AG04450 (cell line): ENCODE measurements around the gene NF1. TPM values are rescaled to one million over a fixed set of nuclear protein-coding genes. Genes with fewer than 3 reads are reported as not detected.

Experiments used
- CTCF ChIA-PET: fragments of 300-600, 350-600 bp; formaldehyde crosslinking; extraction: SDS; loops from one replicate; lab custom pipeline; 2022; ENCODE audit warnings: antibody characterized with exemption, inconsistent platforms; lab: Charles Lee
- POLR2A ChIA-PET: fragments of 350-600 bp; formaldehyde crosslinking; extraction: SDS; loops from one replicate; lab custom pipeline; 2021; ENCODE audit warnings: antibody characterized with exemption, inconsistent platforms; lab: Yijun Ruan, JAX
- DNase-seq: peaks from one replicate; pipeline ENCODE4 v3.0.0-alpha.2; 2011; ENCODE audit warnings: low read depth, low spot score
- H3K27ac ChIP-seq: one replicate; pipeline ENCODE4 v1.5.1; 2012; ENCODE audit warnings: low read depth, low read length, control low read depth
- H3K27me3 ChIP-seq: one replicate; pipeline ENCODE4 v1.6.0; 2012; ENCODE audit warnings: low read length; ENCODE audit not compliant: control insufficient read depth, insufficient read depth
- H3K4me3 ChIP-seq: 2 replicates; pipeline ENCODE4 v1.5.1; 2011; ENCODE audit warnings: mild to moderate bottlenecking, low read depth, low read length, control low read depth
- H3K9me3 ChIP-seq: 2 replicates; pipeline ENCODE4 v1.5.1; 2012; ENCODE audit warnings: low read length; ENCODE audit not compliant: control insufficient read depth, insufficient read depth
- polyA plus RNA-seq: library from polyadenylated mRNA; depleted of rRNA; stranded (reverse); fragments of >200 nt; gene quantifications from 2 replicates; pipeline ENCODE4 v1.2.3, GENCODE V29; 2011
- TF ChIP-seq, protein P1 (sequence below): IDR thresholded peaks from 2 replicates; pipeline ENCODE4 v1.5.1; 2011; ENCODE audit warnings: low read depth, low read length, control low read depth, inconsistent platforms

NF1 gene
- polyA plus RNA-seq, 1 experiment, result 60.5 TPM

GRCh38 chr17:31092475-31093064 is 2.2 kb upstream of the NF1 start:
- H3K27ac ChIP-seq, result no peak overlapping the region
- POLR2A ChIA-PET, result interaction anchor here (0.6 kb wide), 1 partner anchor 208 kb away, joined by 4 read pairs; no protein-coding TSS in a partner anchor
- TF ChIP-seq, protein P1, sequence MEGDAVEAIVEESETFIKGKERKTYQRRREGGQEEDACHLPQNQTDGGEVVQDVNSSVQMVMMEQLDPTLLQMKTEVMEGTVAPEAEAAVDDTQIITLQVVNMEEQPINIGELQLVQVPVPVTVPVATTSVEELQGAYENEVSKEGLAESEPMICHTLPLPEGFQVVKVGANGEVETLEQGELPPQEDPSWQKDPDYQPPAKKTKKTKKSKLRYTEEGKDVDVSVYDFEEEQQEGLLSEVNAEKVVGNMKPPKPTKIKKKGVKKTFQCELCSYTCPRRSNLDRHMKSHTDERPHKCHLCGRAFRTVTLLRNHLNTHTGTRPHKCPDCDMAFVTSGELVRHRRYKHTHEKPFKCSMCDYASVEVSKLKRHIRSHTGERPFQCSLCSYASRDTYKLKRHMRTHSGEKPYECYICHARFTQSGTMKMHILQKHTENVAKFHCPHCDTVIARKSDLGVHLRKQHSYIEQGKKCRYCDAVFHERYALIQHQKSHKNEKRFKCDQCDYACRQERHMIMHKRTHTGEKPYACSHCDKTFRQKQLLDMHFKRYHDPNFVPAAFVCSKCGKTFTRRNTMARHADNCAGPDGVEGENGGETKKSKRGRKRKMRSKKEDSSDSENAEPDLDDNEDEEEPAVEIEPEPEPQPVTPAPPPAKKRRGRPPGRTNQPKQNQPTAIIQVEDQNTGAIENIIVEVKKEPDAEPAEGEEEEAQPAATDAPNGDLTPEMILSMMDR, result no peak
- DNase-seq, result no peak
- CTCF ChIA-PET, result no interaction called here
- H3K9me3 ChIP-seq, result no peaks in the 10 kb centered on the region; the same call in 1 of the 2 replicates
- H3K4me3 ChIP-seq, result no peak overlapping the region
- H3K27me3 ChIP-seq, result no peaks in the 10 kb centered on the region

- TF ChIP-seq, protein P1, result no peak
- Histone ChIP-seq H3K27ac (peak overlapping the region; percentile 80), H3K27me3 (no peaks in the 10 kb centered on the region), H3K9me3 (no peaks in the 10 kb centered on the region; the same call in 1 of the 2 replicates), H3K4me3 (peak overlapping the region; percentile 81)
- DNase-seq, result no peak
- ChIA-PET CTCF (no interaction called here), POLR2A (interaction anchor here (1.0 to 1.1 kb wide), 3 partner anchors 20 to 86 kb away, joined by 3 to 4 read pairs (median 3); no protein-coding TSS in a partner anchor)
These were observed 744 bp upstream of the NF1 start for GRCh38 chr17:31093866-31094599.

DNA sequence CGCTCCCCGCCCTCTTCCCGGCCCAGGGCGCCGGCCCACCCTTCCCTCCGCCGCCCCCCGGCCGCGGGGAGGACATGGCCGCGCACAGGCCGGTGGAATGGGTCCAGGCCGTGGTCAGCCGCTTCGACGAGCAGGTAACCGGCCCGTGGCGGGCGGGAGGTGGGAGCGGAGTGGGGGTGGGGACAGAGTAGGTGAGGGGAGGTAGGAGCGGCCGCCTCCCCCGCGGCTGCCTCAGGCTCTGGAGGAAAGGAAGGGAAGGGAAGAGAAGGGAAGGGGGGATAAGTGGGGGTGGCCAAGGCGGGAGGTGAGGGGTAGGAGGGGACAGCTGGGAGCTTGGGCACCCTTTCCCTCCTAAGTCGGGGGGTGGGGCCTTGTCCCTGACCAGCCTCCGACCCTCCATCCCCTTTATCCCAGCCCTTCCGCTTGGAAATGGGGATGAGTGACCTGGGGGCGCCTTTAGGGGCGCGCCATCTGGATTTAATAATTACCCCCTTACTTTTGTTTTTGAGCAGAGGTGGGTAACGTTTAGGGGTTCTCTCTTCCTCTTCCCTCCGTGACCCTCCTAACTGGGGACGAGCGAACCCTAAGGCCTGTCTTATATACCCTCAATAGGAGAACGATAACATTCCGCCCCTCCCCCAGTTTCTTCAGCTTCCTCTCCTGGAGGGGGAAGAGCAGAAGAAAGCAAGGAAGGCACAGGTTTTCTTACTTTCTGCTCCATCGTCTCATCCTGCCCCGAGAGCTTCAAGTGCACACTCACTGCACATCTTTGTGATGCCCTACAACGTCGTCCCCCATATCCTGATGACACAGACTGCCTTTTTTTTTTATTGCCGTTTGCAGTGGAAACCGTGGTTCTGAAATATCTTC is 694 bp downstream of the NF1 start:
- ChIA-PET CTCF (interaction anchor here (1.4 kb wide), 1 partner anchor 120 kb away, joined by 10 read pairs; no protein-coding TSS in a partner anchor), POLR2A (interaction anchor here (0.6 to 1.3 kb wide), 9 partner anchors 18 to 263 kb away, joined by 3 to 13 read pairs (median 3); partner anchors contain the start of gene ATAD5)
- Histone ChIP-seq H3K9me3 (no peaks in the 10 kb centered on the region; the same call in 1 of the 2 replicates), H3K4me3 (peak overlapping the region; percentile 81), H3K27me3 (no peaks in the 10 kb centered on the region), H3K27ac (peak overlapping the region; percentile 85)
- TF ChIP-seq, protein P1, result no peak
- DNase-seq, result no peak

- no peak for DNase-seq
- POLR2A ChIA-PET, result interaction anchor here (0.6 to 1.3 kb wide), 6 partner anchors 43 to 195 kb away, joined by 3 to 13 read pairs (median 4); no protein-coding TSS in a partner anchor
- peak overlapping the region; percentile 81 for H3K4me3 ChIP-seq
These were observed 1.3 kb downstream of the NF1 start for GRCh38 chr17:31096106-31096436.

More at GRCh38 chr17:31096106-31096436, 1.3 kb downstream of the NF1 start:
- Histone ChIP-seq H3K9me3 (no peaks in the 10 kb centered on the region; the same call in 1 of the 2 replicates), H3K27me3 (no peaks in the 10 kb centered on the region), H3K27ac (peak overlapping the region; percentile 85)
- TF ChIP-seq, protein P1, result no peak
- CTCF ChIA-PET, result interaction anchor here (1.4 kb wide), 1 partner anchor 120 kb away, joined by 10 read pairs; no protein-coding TSS in a partner anchor
